Thoracic aorta (tissue), 2 donors: ENCODE measurements around the gene ACOT8. TPM values are rescaled to one million over a fixed set of nuclear protein-coding genes. Genes with fewer than 3 reads are reported as not detected.
A peak's percentile ranks its signal among the peaks of the same experiment; 100 is the strongest.

Experiments
- ATAC-seq: fragments of 150-250 bp; one replicate; pipeline ENCODE4 v1.8.0; 2017; ENCODE audit warnings: low read depth; ENCODE audit not compliant: insufficient number of reproducible peaks, low FRiP score
- DNase-seq: peaks from one replicate; pipeline ENCODE4 v3.0.0-alpha.2; 2020; ENCODE audit warnings: low spot score
- H3K27ac ChIP-seq, 2 donors: fragments of 200-600 bp; sonication (generic); 1 replicate in 1 of 2; 2 replicates in 1 of 2; pipeline ENCODE4 v1.5.1; 2016; ENCODE audit warnings: mild to moderate bottlenecking in 2 of 2, moderate library complexity in 2 of 2
- H3K27me3 ChIP-seq: fragments of 200-600 bp; sonication (generic); replicated peaks from 2 replicates; pipeline ENCODE4 v1.6.0; 2016; ENCODE audit warnings: mild to moderate bottlenecking; ENCODE audit not compliant: insufficient read depth
- H3K36me3 ChIP-seq: fragments of 200-600 bp; sonication (generic); one replicate; pipeline ENCODE4 v1.5.1; 2016
- H3K4me1 ChIP-seq, 2 donors: fragments of 200-600 bp; sonication (generic); 1 replicate in 1 of 2; 2 replicates in 1 of 2; pipeline versions ENCODE4 v1.5.1 to v1.6.0; 2016; ENCODE audit warnings: low read depth in 2 of 2, mild to moderate bottlenecking in 1 of 2; ENCODE audit not compliant: control insufficient read depth in 1 of 2
- H3K4me3 ChIP-seq: fragments of 200-600 bp; sonication (generic); 2 replicates; pipeline ENCODE4 v1.5.1; 2016; ENCODE audit warnings: mild to moderate bottlenecking
- H3K9me3 ChIP-seq: fragments of 200-600 bp; sonication (generic); 2 replicates; pipeline ENCODE4 v1.5.1; 2016
- CTCF ChIP-seq: fragments of 200-600 bp; sonication (generic); IDR thresholded peaks from one replicate; pipeline ENCODE4 v1.5.1; 2019; ENCODE audit warnings: antibody characterized with exemption
- total RNA-seq, 2 donors: library from RNA; depleted of rRNA; stranded (reverse); fragments of >200 nt; gene quantifications; one replicate each; pipeline versions ENCODE4 v1.1.0 to v1.2.3, GENCODE V29; 2016

Gene ACOT8
- total RNA-seq, 2 donors from 2014 or later: 20.5 to 45.2 TPM

DNA sequence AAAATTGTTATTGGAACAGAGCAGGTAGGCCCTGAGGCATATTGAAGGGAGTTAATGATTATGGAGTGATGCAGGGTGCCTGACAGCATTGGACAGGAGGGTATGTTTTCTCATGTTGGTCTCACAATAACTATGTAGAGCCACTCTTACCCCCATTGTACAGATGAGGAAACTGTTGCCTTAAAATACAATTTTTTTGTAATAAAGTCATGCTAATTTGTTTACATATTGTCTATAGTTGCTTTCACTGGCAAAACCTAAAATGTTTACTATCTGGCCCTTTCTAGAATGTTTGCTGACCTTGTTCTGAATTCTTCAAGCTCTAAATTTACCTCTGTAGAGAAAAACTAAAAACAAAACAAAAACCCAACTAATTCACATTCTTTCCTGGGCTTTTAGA is 5.7 kb downstream of the ACOT8 start:
- no peak for ATAC-seq
- H3K36me3 ChIP-seq: peaks cover 18% of the 10 kb centered on the region
- H3K27me3 ChIP-seq: no peaks in the 10 kb centered on the region

GRCh38 chr20:45850926-45851325 is 6.3 kb downstream of the ACOT8 start:
- H3K4me1 ChIP-seq: peaks cover 15 to 25% of the 10 kb centered on the region in 2 donors
- H3K9me3 ChIP-seq: no peaks in the 10 kb centered on the region
- no peak for TF ChIP-seq CTCF
- DNase-seq (no peak), ATAC-seq (no peak)
- H3K36me3 ChIP-seq: peaks cover 21% of the 10 kb centered on the region
- H3K4me3 ChIP-seq: no peak overlapping the region
- no peaks in the 10 kb centered on the region for H3K27me3 ChIP-seq
- H3K27ac ChIP-seq: no peak overlapping the region

More for the DNA sequence above, 5.7 kb downstream of the ACOT8 start:
- no peak for DNase-seq
- Histone ChIP-seq H3K4me3 (no peak overlapping the region), H3K4me1 (peaks cover 20 to 31% of the 10 kb centered on the region in 2 donors), H3K27ac (no peak overlapping the region), H3K9me3 (no peaks in the 10 kb centered on the region)
- TF ChIP-seq CTCF: no peak

DNA sequence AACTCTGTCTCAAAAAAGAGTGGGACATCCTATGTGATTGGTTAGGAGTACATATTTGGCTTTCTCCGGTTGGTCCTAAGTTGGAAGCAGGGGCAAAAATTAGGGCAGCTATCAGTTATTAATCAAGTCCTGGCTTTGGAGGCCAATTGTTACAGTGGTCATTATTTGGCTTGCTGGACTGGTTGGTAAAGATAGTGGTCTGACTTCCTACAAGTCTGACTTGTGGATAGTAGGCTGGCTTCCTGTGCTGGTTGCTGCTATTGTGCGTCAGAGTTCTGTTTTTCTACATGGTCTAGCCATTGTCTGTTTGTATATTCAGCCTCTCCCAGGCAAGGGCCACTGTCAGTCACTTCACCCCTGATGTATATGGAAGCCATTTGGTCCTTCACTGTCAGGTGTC is 7.0 kb downstream of the ACOT8 start:
- H3K4me1 ChIP-seq: peaks cover 8 to 18% of the 10 kb centered on the region in 2 donors
- TF ChIP-seq CTCF: no peak
- no peaks in the 10 kb centered on the region for H3K9me3 ChIP-seq
- no peak overlapping the region for H3K4me3 ChIP-seq
- ATAC-seq (no peak), DNase-seq (no peak)
- H3K27me3 ChIP-seq: no peaks in the 10 kb centered on the region
- H3K36me3 ChIP-seq: peaks cover 21% of the 10 kb centered on the region
- no peak overlapping the region for H3K27ac ChIP-seq

DNA sequence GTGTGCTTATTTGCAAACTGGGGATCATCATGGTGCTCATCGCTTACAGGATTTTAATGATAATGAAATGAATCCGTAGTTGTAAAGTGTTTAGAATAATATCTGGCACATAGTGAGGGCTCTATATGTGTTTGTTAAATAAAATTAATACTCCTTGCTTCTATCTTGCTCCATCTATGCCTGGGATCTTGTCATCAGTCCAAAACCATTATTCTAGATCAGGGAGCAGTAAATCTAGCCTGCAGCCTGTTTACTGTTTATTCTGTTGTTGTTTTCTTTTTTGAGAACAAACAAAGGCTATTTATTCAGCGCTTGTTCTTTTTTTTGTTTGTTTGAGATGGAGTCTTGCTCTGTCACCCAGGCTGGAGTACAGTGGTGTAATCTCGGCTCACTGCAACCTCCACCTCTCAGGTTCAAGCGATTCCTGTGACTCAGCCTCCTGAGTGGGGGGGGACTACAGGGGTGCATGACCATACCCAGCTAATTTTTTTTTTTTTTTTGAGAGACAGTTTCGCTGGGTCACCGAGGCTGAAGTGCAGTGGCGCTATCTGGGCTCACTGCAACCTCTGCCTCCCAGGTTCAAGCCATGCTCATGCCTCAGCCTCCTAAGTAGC is 8.1 kb downstream of the ACOT8 start:
- no peak overlapping the region for H3K4me3 ChIP-seq
- no peak for DNase-seq
- H3K27me3 ChIP-seq: no peaks in the 10 kb centered on the region
- H3K4me1 ChIP-seq: peaks cover 0 to 8% of the 10 kb centered on the region in 2 donors
- ATAC-seq: no peak
- no peak overlapping the region for H3K27ac ChIP-seq
- no peak for TF ChIP-seq CTCF
- no peaks in the 10 kb centered on the region for H3K9me3 ChIP-seq
- peaks cover 25% of the 10 kb centered on the region for H3K36me3 ChIP-seq

- Histone ChIP-seq H3K4me1 (peaks cover 0 to 3% of the 10 kb centered on the region in 2 donors), H3K36me3 (peaks cover 27% of the 10 kb centered on the region), H3K27me3 (no peaks in the 10 kb centered on the region), H3K9me3 (no peaks in the 10 kb centered on the region), H3K4me3 (no peak overlapping the region), H3K27ac (peak overlapping the region in 1 of 2 donors; percentile 8)
- no peak for TF ChIP-seq CTCF
- no peak for DNase-seq
- ATAC-seq: no peak
Measured at GRCh38 chr20:45848421-45848820, 8.8 kb downstream of the ACOT8 start.
